CD14-positive monocyte (primary cell): Measurements from ENCODE around the gene PLEKHA7. TPM values are rescaled to one million over a fixed set of nuclear protein-coding genes. Genes with fewer than 3 reads are reported as not detected.

Experiments
- DNase-seq, 3 donors: peaks; one replicate each; pipeline ENCODE4 v3.0.0-alpha.2; 2011 to 2022
- H2AFZ ChIP-seq: 2 replicates; pipeline ENCODE4 v1.6.0; 2012; ENCODE audit warnings: mild to moderate bottlenecking, low read depth, low read length, inconsistent platforms; ENCODE audit not compliant: insufficient read depth, poor library complexity, severe bottlenecking
- H3K27ac ChIP-seq, 2 donors: 1 replicate in 1 of 2; 2 replicates in 1 of 2; pipeline ENCODE4 v1.5.1; 2012 to 2013; ENCODE audit warnings: low read length in 2 of 2, control low read depth in 1 of 2, inconsistent platforms in 1 of 2, low read depth in 1 of 2, mild to moderate bottlenecking in 1 of 2
- H3K27me3 ChIP-seq, 2 donors: one replicate each; pipeline versions ENCODE4 v1.6.0 to v1.6.1; 2011 to 2013; ENCODE audit warnings: low read length in 2 of 2; ENCODE audit not compliant: control insufficient read depth in 2 of 2, insufficient read depth in 2 of 2
- H3K36me3 ChIP-seq, 2 donors: replicated peaks in 1 of 2; 1 replicate in 1 of 2; 2 replicates in 1 of 2; pipeline versions ENCODE4 v1.5.1 to v1.6.1; 2012 to 2013; ENCODE audit warnings: low read length in 2 of 2, control low read depth in 1 of 2, inconsistent platforms in 1 of 2, mild to moderate bottlenecking in 1 of 2; ENCODE audit not compliant: insufficient read depth in 2 of 2, control insufficient read depth in 1 of 2
- H3K4me1 ChIP-seq, 2 donors: 1 replicate in 1 of 2; 2 replicates in 1 of 2; pipeline versions ENCODE4 v1.5.1 to v1.6.1; 2012 to 2013; ENCODE audit warnings: low read length in 2 of 2, control low read depth in 1 of 2, inconsistent platforms in 1 of 2, mild to moderate bottlenecking in 1 of 2, moderate library complexity in 1 of 2; ENCODE audit not compliant: insufficient read depth in 2 of 2, control insufficient read depth in 1 of 2
- H3K4me2 ChIP-seq: replicated peaks from 2 replicates; pipeline ENCODE3; 2012; ENCODE audit warnings: low read length, moderate library complexity, mild to moderate bottlenecking; ENCODE audit not compliant: poor library complexity, severe bottlenecking; ENCODE audit errors: extremely low read depth
- H3K4me3 ChIP-seq, 3 experiments: fragments of 200-600 bp in 1 of 3; sonication (generic) in 1 of 3; replicated peaks in 1 of 3; 1 replicate in 2 of 3; 2 replicates in 1 of 3; pipeline ENCODE4 v1.5.1; 2011 to 2013; ENCODE audit warnings: low read length in 3 of 3, mild to moderate bottlenecking in 3 of 3, control low read depth in 2 of 3, low read depth in 2 of 3, inconsistent platforms in 1 of 3, moderate library complexity in 1 of 3
- H3K79me2 ChIP-seq: 2 replicates; pipeline ENCODE4 v1.6.0; 2012; ENCODE audit warnings: mild to moderate bottlenecking, control low read depth, inconsistent platforms, low read length, moderate library complexity; ENCODE audit not compliant: insufficient read depth
- H3K9ac ChIP-seq: 2 replicates; pipeline ENCODE4 v1.6.0; 2017; ENCODE audit warnings: low read length, mild to moderate bottlenecking; ENCODE audit not compliant: insufficient read depth, poor library complexity, severe bottlenecking
- H3K9me3 ChIP-seq, 2 donors: replicated peaks in 1 of 2; 1 replicate in 1 of 2; 2 replicates in 1 of 2; pipeline versions ENCODE4 v1.5.1 to v1.6.1; 2012 to 2013; ENCODE audit warnings: low read length in 2 of 2, control low read depth in 1 of 2; ENCODE audit not compliant: control insufficient read depth in 1 of 2, insufficient read depth in 1 of 2
- H4K20me1 ChIP-seq: 2 replicates; pipeline ENCODE4 v1.6.0; 2012; ENCODE audit warnings: mild to moderate bottlenecking, low read length, control low read depth, moderate library complexity; ENCODE audit not compliant: insufficient read depth
- H3K27ac Mint-ChIP-seq, 7 donors: one replicate each; pipeline ENCODE4 v1.8.0; 2020; ENCODE audit warnings: mild to moderate bottlenecking in 7 of 7, mixed read lengths in 7 of 7, moderate library complexity in 6 of 7, inconsistent platforms in 2 of 7
- H3K27me3 Mint-ChIP-seq, 3 donors: one replicate each; pipeline ENCODE4 v1.8.0; 2021 to 2022; ENCODE audit warnings: low read depth in 3 of 3, mild to moderate bottlenecking in 3 of 3, mixed read lengths in 3 of 3, moderate library complexity in 3 of 3, inconsistent platforms in 1 of 3
- H3K36me3 Mint-ChIP-seq, 2 donors: one replicate each; pipeline ENCODE4 v1.8.0; 2020; ENCODE audit warnings: mixed read lengths in 2 of 2, inconsistent platforms in 1 of 2, mild to moderate bottlenecking in 1 of 2
- H3K4me1 Mint-ChIP-seq: one replicate; pipeline ENCODE4 v1.8.0; 2020; ENCODE audit warnings: mild to moderate bottlenecking, mixed read lengths
- H3K4me3 Mint-ChIP-seq, 2 donors: one replicate each; pipeline ENCODE4 v1.8.0; 2020; ENCODE audit warnings: mild to moderate bottlenecking in 2 of 2, mixed read lengths in 2 of 2, moderate library complexity in 1 of 2
- H3K9me3 Mint-ChIP-seq, 7 donors: one replicate each; pipeline ENCODE4 v1.8.0; 2020 to 2022; ENCODE audit warnings: mixed read lengths in 7 of 7, mild to moderate bottlenecking in 6 of 7, moderate library complexity in 6 of 7, inconsistent platforms in 2 of 7
- CTCF ChIP-seq: fragments of 200-600 bp; IDR thresholded peaks from one replicate; pipeline ENCODE4 v1.8.0; 2022; ENCODE audit warnings: antibody characterized with exemption, mild to moderate bottlenecking
- WGBS: methylation state at CpG from one replicate; pipeline ENCODE4 v1.1.5; 2013; ENCODE audit warnings: missing lambda C conversion rate; ENCODE audit not compliant: insufficient coverage; 5-methylcytosine and 5-hydroxymethylcytosine counted together
- intact Hi-C, 2 donors: fragments of 100-400 bp; cut with micrococcal nuclease; formaldehyde crosslinking; loops; one replicate each; pipeline versions ENCODE4 v1.15.0 to v1.15.1; 2023
- polyA plus RNA-seq, 3 donors: library from polyadenylated mRNA; depleted of rRNA in 1 of 3; unstranded in 2 of 3; stranded (reverse) in 1 of 3; fragments of 300-500 nt in 2 of 3; fragments of >200 nt in 1 of 3; fragmentation: Illumina TruSeq in 2 of 3; gene quantifications; 1 replicate in 2 of 3; 2 replicates in 1 of 3; pipeline ENCODE4 v1.2.3, GENCODE V29; 2012 to 2021

Gene PLEKHA7
- polyA plus RNA-seq, 3 donors, result 0.05 to 0.92 (median 0.22) TPM

- no peaks in the 10 kb centered on the region for H3K9me3 ChIP-seq
- no peak for DNase-seq
- Mint-ChIP-seq H3K9me3 (no peaks in the 10 kb centered on the region), H3K27me3 (peaks cover 2 to 5% (median 3%) of the 10 kb centered on the region in 3 donors), H3K27ac (no peak overlapping the region), H3K4me3 (no peak overlapping the region), H3K36me3 (no peaks in the 10 kb centered on the region), H3K4me1 (peaks cover 2% of the 10 kb centered on the region)
- H3K4me1 ChIP-seq, result no peaks in the 10 kb centered on the region
- no peak for TF ChIP-seq CTCF
- intact Hi-C loops, result no loop called here
- no peaks in the 10 kb centered on the region for H4K20me1 ChIP-seq
- H3K4me2 ChIP-seq, result no peak overlapping the region
- WGBS, result 87% methylated on average over 4 of the region's 6 CpGs
- H3K9ac ChIP-seq, result no peak overlapping the region
- H3K4me3 ChIP-seq, result no peak overlapping the region
- H2AFZ ChIP-seq, result no peak overlapping the region
- H3K27me3 ChIP-seq, result no peaks in the 10 kb centered on the region
- no peaks in the 10 kb centered on the region for H3K79me2 ChIP-seq
- H3K36me3 ChIP-seq, result no peaks in the 10 kb centered on the region
- no peak overlapping the region for H3K27ac ChIP-seq
Observed at GRCh38 chr11:16859651-16860050, 154.6 kb downstream of the PLEKHA7 start.

DNA sequence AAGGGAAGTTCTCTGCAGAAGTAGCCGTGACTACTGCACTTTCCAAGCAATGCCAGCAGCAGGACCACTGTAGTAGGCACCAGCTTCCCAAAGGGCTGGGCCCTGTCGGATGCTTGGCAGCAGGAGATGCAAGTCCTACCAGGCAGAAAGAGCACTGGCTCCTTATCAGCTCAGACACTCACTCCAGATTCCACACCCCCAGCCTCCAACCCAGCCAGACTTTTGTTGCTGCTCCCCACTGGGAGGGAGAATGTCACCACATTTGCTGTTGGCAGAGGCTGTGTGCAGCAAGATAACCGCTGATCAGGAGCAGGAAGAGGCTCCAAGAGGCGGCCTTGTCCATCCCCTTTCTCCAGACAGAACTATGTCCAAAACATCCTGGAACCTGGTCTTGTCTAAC is 157.0 kb downstream of the PLEKHA7 start:
- Mint-ChIP-seq H3K27ac (no peak overlapping the region), H3K36me3 (no peaks in the 10 kb centered on the region), H3K4me1 (peaks cover 2% of the 10 kb centered on the region), H3K4me3 (no peak overlapping the region), H3K27me3 (peaks cover 1 to 5% (median 3%) of the 10 kb centered on the region in 3 donors), H3K9me3 (no peaks in the 10 kb centered on the region)
- H4K20me1 ChIP-seq, result no peaks in the 10 kb centered on the region
- no peak for TF ChIP-seq CTCF
- peak overlapping the region; percentile 8 for H3K9ac ChIP-seq
- no peak for DNase-seq
- no peaks in the 10 kb centered on the region for H3K79me2 ChIP-seq
- no peaks in the 10 kb centered on the region for H3K27me3 ChIP-seq
- no peaks in the 10 kb centered on the region for H3K36me3 ChIP-seq
- no peak overlapping the region for H3K4me3 ChIP-seq
- H3K4me2 ChIP-seq, result no peak overlapping the region
- WGBS, result 63% methylated on average over 1 of the region's 4 CpGs
- H3K4me1 ChIP-seq, result no peaks in the 10 kb centered on the region
- intact Hi-C loops, result no loop called here
- no peak overlapping the region for H2AFZ ChIP-seq
- H3K9me3 ChIP-seq, result no peaks in the 10 kb centered on the region
- H3K27ac ChIP-seq, result no peak overlapping the region
